Activated CD8-positive, alpha-beta memory T cell treated with anti-CD3 and anti-CD28 coated beads, Interleukin-2, amount 10 ng/mL, durations not matched to agents 7 days and 5 days (primary cell): ENCODE data around the gene AR. TPM values are rescaled to one million over a fixed set of nuclear protein-coding genes. Genes with fewer than 3 reads are reported as not detected.

ENCODE experiments used
- ATAC-seq: fragments of 150-1000 bp; cut with Tn5 transposase; one replicate; pipeline ENCODE4 v1.10.0; 2021; ENCODE audit warnings: moderate library complexity
- CTCF ChIA-PET: fragments of 350-600 bp; sonication (Branson Sonifier 250); formaldehyde crosslinking; loops from one replicate; lab custom pipeline; 2021; ENCODE audit warnings: antibody characterized with exemption; lab: Charles Lee
- DNase-seq: peaks from one replicate; pipeline ENCODE4 v3.0.0-alpha.2; 2020
- H3K27ac Mint-ChIP-seq: one replicate; pipeline ENCODE4 v1.8.0; 2021; ENCODE audit warnings: mild to moderate bottlenecking, mixed read lengths
- H3K27me3 Mint-ChIP-seq: one replicate; pipeline ENCODE4 v1.8.0; 2021; ENCODE audit warnings: mixed read lengths
- H3K36me3 Mint-ChIP-seq: one replicate; pipeline ENCODE4 v1.8.0; 2021; ENCODE audit warnings: mild to moderate bottlenecking, mixed read lengths
- H3K4me1 Mint-ChIP-seq: one replicate; pipeline ENCODE4 v1.8.0; 2021; ENCODE audit warnings: mixed read lengths
- H3K4me3 Mint-ChIP-seq: one replicate; pipeline ENCODE4 v1.8.0; 2021; ENCODE audit warnings: mild to moderate bottlenecking, moderate library complexity, mixed read lengths
- H3K9me3 Mint-ChIP-seq: one replicate; pipeline ENCODE4 v1.8.0; 2022; ENCODE audit warnings: low read depth, mixed read lengths
- total RNA-seq, 2 experiments: library from RNA; stranded (reverse); gene quantifications; one replicate each; pipeline ENCODE4 v1.2.3, GENCODE V29; 2021

The AR gene
- total RNA-seq, 2 experiments from 2014 or later = 0.06 TPM; not detected in 1

DNA sequence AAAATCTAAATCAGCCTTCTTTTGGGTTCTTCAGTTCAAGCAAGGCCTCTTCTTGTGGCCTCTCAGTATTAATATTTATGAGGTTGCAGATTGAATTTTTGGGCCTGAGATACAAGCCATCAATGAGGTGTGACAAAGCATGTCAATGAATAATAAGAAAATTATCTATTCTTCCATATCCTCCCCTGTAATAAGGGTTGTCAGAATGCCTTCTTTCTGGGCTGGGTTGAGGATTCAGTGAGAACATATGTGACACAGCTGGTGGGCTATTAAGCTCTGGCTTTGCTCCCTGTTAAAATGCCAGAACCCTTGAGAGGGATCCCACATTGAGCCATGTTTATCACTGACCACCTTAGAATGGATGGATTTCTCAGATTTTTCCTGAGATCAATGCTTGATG lies 187.2 kb downstream of the AR start:
- Mint-ChIP-seq H3K4me3 (no peak overlapping the region), H3K36me3 (no peaks in the 10 kb centered on the region), H3K27ac (no peak overlapping the region), H3K4me1 (no peaks in the 10 kb centered on the region), H3K27me3 (no peaks in the 10 kb centered on the region), H3K9me3 (no peaks in the 10 kb centered on the region)
- CTCF ChIA-PET = no interaction called here
- DNase-seq (no peak), ATAC-seq (no peak)

DNA sequence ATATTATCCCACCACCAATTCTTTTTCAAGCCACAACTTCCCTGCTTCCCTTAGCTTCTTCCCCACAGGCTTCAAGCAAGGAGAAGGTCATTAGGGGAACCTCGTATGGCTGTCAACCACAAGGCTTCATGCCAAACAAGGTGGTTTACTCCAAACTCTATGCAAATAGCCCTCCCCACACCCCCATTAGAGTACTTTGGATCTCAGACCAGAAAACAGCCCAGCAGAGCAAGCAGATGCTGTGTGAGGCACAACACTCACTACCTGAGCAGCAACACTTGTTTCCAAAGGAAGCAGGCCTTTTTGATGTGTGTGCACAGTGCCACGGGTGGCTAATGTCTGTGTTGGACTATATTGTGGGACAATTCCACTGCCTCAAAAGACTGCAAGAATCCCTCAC lies 189.0 kb downstream of the AR start:
- Mint-ChIP-seq H3K27me3 (no peaks in the 10 kb centered on the region), H3K9me3 (no peaks in the 10 kb centered on the region), H3K4me1 (no peaks in the 10 kb centered on the region), H3K27ac (no peak overlapping the region), H3K4me3 (no peak overlapping the region), H3K36me3 (no peaks in the 10 kb centered on the region)
- CTCF ChIA-PET = no interaction called here
- DNase-seq (no peak), ATAC-seq (no peak)

DNA sequence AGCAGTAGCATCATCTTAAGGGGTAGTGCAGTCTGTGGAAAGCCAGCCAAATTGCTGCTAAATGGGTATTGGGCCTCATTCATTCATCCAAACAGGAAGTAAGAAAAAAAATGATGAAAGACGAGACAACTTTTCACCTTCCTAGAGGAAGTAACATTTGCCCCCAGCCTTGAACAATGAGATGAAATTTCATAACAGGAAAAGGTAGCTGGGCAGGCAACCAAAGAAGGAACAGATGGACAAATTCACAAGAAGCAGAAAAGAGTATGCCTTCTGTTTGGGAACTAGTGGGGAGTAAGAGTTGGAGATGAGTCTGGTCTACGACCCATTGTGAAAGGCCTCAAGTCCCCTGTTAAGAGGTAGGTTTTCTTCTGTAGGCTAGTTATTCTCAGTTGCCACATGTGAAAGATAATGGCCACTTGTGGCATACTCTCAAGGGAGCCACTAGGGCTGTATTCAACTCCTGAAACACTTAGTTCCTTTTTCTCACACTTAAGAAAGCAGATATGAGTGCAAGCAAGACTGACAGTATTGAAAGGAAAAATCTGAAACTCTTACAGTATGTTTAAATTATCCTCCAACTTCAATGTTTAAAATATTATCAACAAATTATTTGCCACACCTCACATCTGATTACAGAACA lies 190.4 kb downstream of the AR start:
- Mint-ChIP-seq H3K9me3 (no peaks in the 10 kb centered on the region), H3K36me3 (no peaks in the 10 kb centered on the region), H3K27me3 (no peaks in the 10 kb centered on the region), H3K27ac (no peak overlapping the region), H3K4me3 (no peak overlapping the region), H3K4me1 (no peaks in the 10 kb centered on the region)
- DNase-seq = no peak
- CTCF ChIA-PET = no interaction called here
- ATAC-seq = no peak

DNA sequence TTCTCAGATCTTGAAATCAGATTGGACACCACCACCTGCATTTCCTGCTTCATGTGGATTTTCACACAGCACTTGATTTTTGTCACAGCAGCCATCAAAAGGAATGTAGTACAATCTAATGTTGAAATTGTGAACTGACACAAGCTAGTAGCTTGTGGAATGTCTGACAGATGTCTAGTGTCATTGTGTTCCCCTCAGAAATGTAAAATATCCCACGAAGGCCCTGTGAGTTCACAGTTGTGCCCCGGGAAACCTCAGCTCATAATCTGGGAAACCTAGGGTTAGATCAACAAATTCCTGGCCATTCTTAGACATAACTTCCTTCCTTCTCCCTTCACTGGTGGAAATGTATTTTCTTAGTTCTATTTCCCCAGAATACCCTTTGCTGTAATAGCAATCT lies 205.7 kb downstream of the AR start:
- H3K4me3 Mint-ChIP-seq = no peak overlapping the region
- CTCF ChIA-PET = no interaction called here
- no peak for ATAC-seq
- H3K36me3 Mint-ChIP-seq = no peaks in the 10 kb centered on the region
- no peak for DNase-seq
- no peaks in the 10 kb centered on the region for H3K4me1 Mint-ChIP-seq
- no peaks in the 10 kb centered on the region for H3K27me3 Mint-ChIP-seq
- H3K27ac Mint-ChIP-seq = no peak overlapping the region
- peaks cover 2% of the 10 kb centered on the region for H3K9me3 Mint-ChIP-seq

DNA sequence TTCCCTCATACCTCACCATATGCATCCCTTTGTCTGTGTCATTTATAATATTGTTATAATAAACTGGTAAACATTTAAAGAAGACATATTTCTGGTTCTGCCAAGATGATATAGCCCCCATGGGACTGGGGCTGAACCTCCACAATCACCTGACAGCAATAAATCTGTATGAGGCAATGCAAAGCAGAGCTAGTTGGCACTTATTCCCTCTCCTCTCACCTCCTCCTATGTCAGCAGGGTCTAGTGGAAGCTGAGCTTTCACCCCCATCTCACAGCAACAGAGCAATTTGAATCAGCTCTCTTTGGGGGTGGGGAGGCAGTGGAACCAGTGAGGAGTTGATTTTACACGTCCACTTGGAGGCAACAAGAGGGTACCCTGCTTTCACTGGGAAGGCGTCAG lies 206.9 kb downstream of the AR start:
- no peaks in the 10 kb centered on the region for H3K9me3 Mint-ChIP-seq
- no peaks in the 10 kb centered on the region for H3K4me1 Mint-ChIP-seq
- no peak for DNase-seq
- no peaks in the 10 kb centered on the region for H3K27me3 Mint-ChIP-seq
- ATAC-seq = no peak
- H3K36me3 Mint-ChIP-seq = no peaks in the 10 kb centered on the region
- CTCF ChIA-PET = no interaction called here
- no peak overlapping the region for H3K4me3 Mint-ChIP-seq
- H3K27ac Mint-ChIP-seq = no peak overlapping the region

DNA sequence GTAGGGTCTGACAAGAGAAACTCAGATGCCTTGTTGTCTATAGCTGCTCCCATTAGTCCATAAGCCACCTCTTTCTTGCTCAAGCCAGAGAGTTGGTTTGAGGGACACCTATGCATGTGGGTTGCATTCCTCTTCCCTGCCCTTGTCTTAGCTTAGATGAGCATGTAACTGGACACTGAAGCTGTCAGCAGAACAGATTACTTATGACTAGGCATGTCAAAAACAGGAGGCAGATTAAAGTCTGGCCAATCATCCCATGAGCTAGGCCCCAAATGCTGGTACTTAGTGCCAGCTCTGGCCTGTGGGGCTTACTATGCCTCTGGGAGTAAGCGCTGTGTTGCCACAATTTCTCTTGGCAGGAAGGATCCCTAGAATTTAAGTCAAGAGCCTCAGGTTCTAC lies 215.2 kb downstream of the AR start:
- Mint-ChIP-seq H3K9me3 (peaks cover 2% of the 10 kb centered on the region), H3K27me3 (no peaks in the 10 kb centered on the region), H3K4me1 (no peaks in the 10 kb centered on the region), H3K27ac (no peak overlapping the region), H3K4me3 (no peak overlapping the region), H3K36me3 (no peaks in the 10 kb centered on the region)
- ATAC-seq (no peak), DNase-seq (no peak)
- CTCF ChIA-PET = no interaction called here

DNA sequence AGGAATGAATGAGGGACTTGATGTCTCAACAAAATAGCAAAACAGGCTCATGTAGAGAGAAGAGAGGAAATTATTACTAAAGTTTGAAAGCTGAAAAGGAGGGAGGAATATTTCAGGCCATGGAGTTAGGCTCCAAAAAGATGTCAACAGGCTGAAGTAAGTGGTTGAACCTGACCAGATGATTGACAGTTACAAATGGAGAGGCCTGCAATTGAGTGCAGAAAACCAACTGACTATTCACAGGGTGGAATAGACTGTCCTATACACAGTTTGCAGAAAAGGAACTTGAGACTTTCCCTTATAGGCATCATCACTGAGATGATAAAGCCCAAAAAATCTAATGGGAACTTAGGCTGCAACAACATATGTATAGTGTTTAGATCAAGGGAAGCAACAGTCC lies 233.3 kb downstream of the AR start:
- H3K27me3 Mint-ChIP-seq = no peaks in the 10 kb centered on the region
- ATAC-seq (no peak), DNase-seq (no peak)
- no peaks in the 10 kb centered on the region for H3K9me3 Mint-ChIP-seq
- CTCF ChIA-PET = no interaction called here
- H3K36me3 Mint-ChIP-seq = no peaks in the 10 kb centered on the region
- no peak overlapping the region for H3K27ac Mint-ChIP-seq
- no peak overlapping the region for H3K4me3 Mint-ChIP-seq
- H3K4me1 Mint-ChIP-seq = no peaks in the 10 kb centered on the region

DNA sequence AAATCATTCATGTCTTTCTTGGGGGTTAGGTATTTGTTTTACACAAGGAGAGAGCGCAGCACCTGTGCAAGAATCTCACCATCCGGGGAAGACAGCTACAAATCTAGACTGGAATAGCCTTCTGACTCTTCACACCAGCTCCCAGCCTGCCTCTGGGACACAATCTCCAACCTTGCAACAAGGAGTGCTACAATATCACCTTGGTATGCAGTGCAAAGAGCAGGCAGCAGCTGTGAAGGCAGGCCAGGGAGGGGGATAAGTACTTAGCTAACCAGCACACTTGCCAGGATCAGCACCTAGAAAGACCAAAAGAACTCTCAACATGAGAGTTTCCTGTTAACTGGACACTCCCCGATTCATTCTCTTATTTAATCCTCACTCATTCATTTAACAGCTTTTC lies 235.3 kb downstream of the AR start:
- Mint-ChIP-seq H3K27me3 (no peaks in the 10 kb centered on the region), H3K9me3 (no peaks in the 10 kb centered on the region), H3K36me3 (no peaks in the 10 kb centered on the region), H3K4me1 (no peaks in the 10 kb centered on the region), H3K4me3 (no peak overlapping the region), H3K27ac (no peak overlapping the region)
- DNase-seq (no peak), ATAC-seq (no peak)
- CTCF ChIA-PET = no interaction called here
